Pancreas (tissue), 10 donors: Measurements from ENCODE around the gene CLDN24. TPM values are rescaled to one million over a fixed set of nuclear protein-coding genes. Genes with fewer than 3 reads are reported as not detected.

Source experiments
- ATAC-seq, 4 donors: fragments of 200-7000 bp; cut with Tn5 transposase; one replicate each; pipeline versions ENCODE4 v1.8.0 to v1.9.1; 2020; ENCODE audit warnings: mild to moderate bottlenecking in 4 of 4, moderate library complexity in 4 of 4
- DNase-seq, 6 donors: peaks; one replicate each; pipeline ENCODE4 v3.0.0-alpha.2; 2020
- FAIRE-seq: peaks from 2 replicates; lab custom pipeline; 2012; peaks lifted over from hg19 to GRCh38; lab: Jason Lieb, UNC
- H3K27ac ChIP-seq, 4 donors: fragments of 200-600 bp; sonication (generic); 1 replicate in 3 of 4; 2 replicates in 1 of 4; pipeline versions ENCODE4 v1.5.0 to v1.8.0; 2020
- H3K27me3 ChIP-seq, 4 donors: fragments of 200-600 bp; one replicate each; pipeline ENCODE4 v1.8.0; 2021
- H3K36me3 ChIP-seq, 3 donors: fragments of 200-600 bp; sonication (generic) in 1 of 3; one replicate each; pipeline versions ENCODE4 v1.5.0 to v1.8.0; 2020 to 2021
- H3K4me1 ChIP-seq, 3 donors: fragments of 200-600 bp; one replicate each; pipeline ENCODE4 v1.8.0; 2021
- H3K4me3 ChIP-seq, 4 donors: fragments of 200-600 bp; sonication (generic) in 2 of 4; one replicate each; pipeline versions ENCODE4 v1.5.0 to v1.8.0; 2020 to 2021
- H3K9me3 ChIP-seq, 4 donors: fragments of 200-600 bp; one replicate each; pipeline ENCODE4 v1.8.0; 2021
- WGBS, 2 donors: extraction: QIAGEN DNeasy Blood & Tissue Kit; methylation state at CpG; one replicate each; pipeline ENCODE4 v1.1.7; 2013; 5-methylcytosine and 5-hydroxymethylcytosine counted together
- intact Hi-C, 3 donors: fragments of 100-400 bp; cut with DNase I; formaldehyde crosslinking; loops; one replicate each; pipeline versions ENCODE4 v1.11.1 to v1.14.2; 2022
- polyA plus RNA-seq, 2 donors: library from polyadenylated mRNA; stranded (reverse); fragments of 200-250 nt; gene quantifications; one replicate each; pipeline ENCODE4 v1.2.3, GENCODE V29; 2013
- total RNA-seq, 6 donors: library from RNA; stranded (reverse); fragmentation: NEBNext Ultra II Directional in 4 of 6; extraction: Animal tissue kit (Norgen Biotek cat#: 25700) in 4 of 6; gene quantifications; one replicate each; pipeline versions ENCODE4 v1.2.1 to v1.2.4, GENCODE V29; 2021 to 2023
- TF ChIP-seq, protein P1 (sequence below), 4 donors: fragments of 200-600 bp; sonication (generic) in 3 of 4; IDR thresholded peaks; one replicate each; pipeline versions ENCODE4 v1.5.0 to v1.8.0; 2021; ENCODE audit warnings: antibody characterized with exemption in 4 of 4
- donor health status: healthy with polysubstance abuse.
- donor health status: DM: no; HTN: no; CAD: no; lungs with moderate emphysema.
- donor health status: DM: no; HTN: no; CAD: no.
- donor health status: control.
- donor health status: control.
- donor health status: Bipolar disorder and iron deficiency.
- donor health status: DM: yes; HTN: yes; CAD: no.
- donor health status: DM: no; HTN: no; CAD: no.
- donor health status: DM: no; HTN: no; CAD: no.
- donor health status: DM: yes; HTN: yes; CAD: no.

CLDN24 gene
- total and polyA plus RNA-seq, 8 donors: not detected

DNA sequence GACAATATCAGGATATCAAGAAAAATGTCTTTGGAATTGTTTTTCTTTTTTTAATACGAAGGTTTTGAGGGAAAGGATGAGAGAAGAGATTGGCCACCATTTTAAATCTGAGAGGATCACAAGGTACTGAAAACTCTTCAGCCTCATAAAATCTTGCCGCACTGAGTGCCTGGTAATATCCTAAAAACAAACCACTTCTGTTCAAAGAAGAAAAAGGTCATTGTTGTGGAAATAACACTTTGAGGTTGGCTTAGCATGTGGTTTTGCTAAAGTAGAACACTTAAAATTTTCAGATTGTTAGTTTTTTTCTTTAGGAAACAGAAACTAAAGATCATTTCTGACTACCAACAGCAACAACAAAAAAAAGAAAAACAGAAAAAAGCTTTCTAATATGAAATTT is 1.1 kb downstream of the CLDN24 start:
- H3K4me1 ChIP-seq: no peaks in the 10 kb centered on the region
- H3K4me3 ChIP-seq: no peak overlapping the region
- intact Hi-C loops: no loop called here
- no peak for FAIRE-seq
- WGBS, 2 donors: 80 to 93% methylated on average over 2 of the region's 2 CpGs
- no peak for ATAC-seq
- no peaks in the 10 kb centered on the region for H3K9me3 ChIP-seq
- no peak overlapping the region for H3K27ac ChIP-seq
- DNase-seq: no peak
- TF ChIP-seq, protein P1, sequence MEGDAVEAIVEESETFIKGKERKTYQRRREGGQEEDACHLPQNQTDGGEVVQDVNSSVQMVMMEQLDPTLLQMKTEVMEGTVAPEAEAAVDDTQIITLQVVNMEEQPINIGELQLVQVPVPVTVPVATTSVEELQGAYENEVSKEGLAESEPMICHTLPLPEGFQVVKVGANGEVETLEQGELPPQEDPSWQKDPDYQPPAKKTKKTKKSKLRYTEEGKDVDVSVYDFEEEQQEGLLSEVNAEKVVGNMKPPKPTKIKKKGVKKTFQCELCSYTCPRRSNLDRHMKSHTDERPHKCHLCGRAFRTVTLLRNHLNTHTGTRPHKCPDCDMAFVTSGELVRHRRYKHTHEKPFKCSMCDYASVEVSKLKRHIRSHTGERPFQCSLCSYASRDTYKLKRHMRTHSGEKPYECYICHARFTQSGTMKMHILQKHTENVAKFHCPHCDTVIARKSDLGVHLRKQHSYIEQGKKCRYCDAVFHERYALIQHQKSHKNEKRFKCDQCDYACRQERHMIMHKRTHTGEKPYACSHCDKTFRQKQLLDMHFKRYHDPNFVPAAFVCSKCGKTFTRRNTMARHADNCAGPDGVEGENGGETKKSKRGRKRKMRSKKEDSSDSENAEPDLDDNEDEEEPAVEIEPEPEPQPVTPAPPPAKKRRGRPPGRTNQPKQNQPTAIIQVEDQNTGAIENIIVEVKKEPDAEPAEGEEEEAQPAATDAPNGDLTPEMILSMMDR (IDR thresholded peaks at IDR 0.05): no peak
- H3K36me3 ChIP-seq: no peaks in the 10 kb centered on the region
- H3K27me3 ChIP-seq: no peaks in the 10 kb centered on the region

DNA sequence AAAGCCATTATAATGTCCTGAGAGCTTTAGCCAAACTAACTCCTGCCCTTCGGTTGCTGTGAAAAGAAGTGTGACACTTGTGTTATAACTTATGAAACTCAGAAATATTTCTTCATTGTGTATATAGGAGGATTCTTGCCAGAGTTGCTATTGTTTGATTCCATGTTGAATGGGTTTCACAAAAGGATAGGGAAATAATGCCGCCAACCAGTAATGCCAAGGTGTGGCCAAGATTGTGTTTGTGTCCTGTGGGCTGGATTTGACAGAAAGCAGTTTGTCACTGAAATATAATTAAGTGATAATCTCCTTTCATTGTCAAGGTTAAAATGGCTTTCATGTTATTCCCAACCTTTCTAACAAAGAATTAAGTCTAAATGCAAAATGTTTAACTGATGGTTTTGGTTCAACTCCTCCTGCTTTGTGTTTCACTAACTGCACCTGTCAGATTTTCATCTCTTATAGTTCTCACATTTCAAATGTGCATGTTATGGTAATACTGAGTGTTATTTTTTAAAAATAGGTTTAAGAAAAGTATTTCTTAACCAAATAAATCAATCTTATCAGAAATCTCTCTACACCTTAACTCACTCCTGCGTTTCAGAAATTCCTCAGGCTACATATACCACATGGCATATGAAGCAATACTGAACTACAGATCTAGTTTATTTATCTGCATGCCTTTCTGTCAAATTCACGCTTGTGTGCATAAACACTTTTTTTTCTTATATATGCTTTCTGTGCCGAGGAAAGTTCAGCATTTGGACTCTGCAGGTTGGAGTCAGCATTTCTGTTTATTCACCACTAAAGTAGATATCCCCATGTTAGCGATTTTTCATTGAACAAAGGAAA is 1.8 kb downstream of the CLDN24 start, which contains the start of gene CLDN22:
TSS of gene CLDN22 (minus strand) at position 66 of the 849 bp plus-strand sequence. CDS start at position 8, 58 bp downstream.
- no peak for FAIRE-seq
- H3K4me3 ChIP-seq: no peak within 1 kb of the TSS
- H3K27me3 ChIP-seq: no peaks in the 10 kb centered on the region
- TF ChIP-seq, protein P1 (IDR thresholded peaks at IDR 0.05): no peak
- no peaks in the 10 kb centered on the region for H3K36me3 ChIP-seq
- H3K27ac ChIP-seq: no peak within 1 kb of the TSS
- no peaks in the 10 kb centered on the region for H3K9me3 ChIP-seq
- no peak for DNase-seq
- no peak for ATAC-seq
- no peaks in the 10 kb centered on the region for H3K4me1 ChIP-seq
- 74 to 75% methylated on average over 6 of the region's 6 CpGs for WGBS, 2 donors
- intact Hi-C loops: no loop called here

DNA sequence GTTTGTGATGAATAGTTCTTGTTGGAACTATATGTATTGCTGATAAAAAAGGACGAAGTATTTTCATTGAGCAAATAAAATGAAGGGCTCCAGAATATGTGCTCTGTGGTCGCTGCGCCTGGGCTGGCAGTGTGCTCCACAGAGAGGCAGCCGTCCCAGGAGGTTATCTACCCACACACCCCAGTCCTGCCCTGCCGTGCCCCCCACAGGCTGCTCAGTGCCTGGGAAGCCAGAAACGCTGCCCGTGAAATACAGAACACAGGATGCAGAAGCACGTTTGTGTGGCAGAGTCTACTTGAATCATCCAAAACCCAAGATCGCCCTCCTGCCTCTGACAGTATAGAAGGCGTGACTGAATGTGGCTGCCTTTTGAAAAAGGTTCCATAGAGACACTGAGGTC is 3.6 kb downstream of the CLDN24 start:
- Histone ChIP-seq H3K4me1 (no peaks in the 10 kb centered on the region), H3K4me3 (no peak overlapping the region), H3K27me3 (no peaks in the 10 kb centered on the region), H3K27ac (no peak overlapping the region), H3K36me3 (peaks cover 0 to 13% (median 0%) of the 10 kb centered on the region in 3 donors), H3K9me3 (no peaks in the 10 kb centered on the region)
- DNase-seq (no peak), ATAC-seq (peak in 1 of 4 donors; percentile 40), FAIRE-seq (no peak)
- intact Hi-C loops: no loop called here
- 69 to 70% methylated on average over 10 of the region's 10 CpGs for WGBS, 2 donors
- TF ChIP-seq, protein P1 (IDR thresholded peaks at IDR 0.05): no peak

DNA sequence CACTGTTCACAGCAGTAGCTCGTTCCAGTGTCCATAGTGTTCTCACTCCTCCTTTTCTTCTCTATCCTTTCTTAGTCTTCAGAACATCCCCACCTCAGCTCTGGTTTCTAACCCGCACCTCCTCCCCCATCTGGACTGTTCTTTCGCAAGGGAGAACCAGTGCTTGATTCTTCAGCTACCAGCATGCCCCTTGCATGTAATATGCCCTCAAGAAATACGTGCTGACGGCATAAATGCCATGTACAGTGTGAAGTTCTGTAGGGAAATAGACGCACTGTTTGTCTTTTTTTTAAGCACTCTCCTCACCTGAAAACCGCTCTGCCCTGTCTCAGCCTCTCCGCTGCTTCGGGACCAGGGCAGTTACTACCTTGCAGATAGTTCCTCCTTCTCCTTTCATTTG is 7.4 kb downstream of the CLDN24 start:
- no peak for FAIRE-seq
- intact Hi-C loops: no loop called here
- WGBS, 2 donors: 88 to 96% methylated on average over 9 of the region's 9 CpGs

More for the DNA sequence above, 7.4 kb downstream of the CLDN24 start:
- H3K27me3 ChIP-seq: no peaks in the 10 kb centered on the region
- no peaks in the 10 kb centered on the region for H3K4me1 ChIP-seq
- TF ChIP-seq, protein P1 (IDR thresholded peaks at IDR 0.05): no peak
- no peaks in the 10 kb centered on the region for H3K9me3 ChIP-seq
- no peak for DNase-seq
- peaks cover 0 to 26% (median 0%) of the 10 kb centered on the region in 3 donors for H3K36me3 ChIP-seq
- no peak overlapping the region for H3K27ac ChIP-seq
- no peak overlapping the region for H3K4me3 ChIP-seq
- no peak for ATAC-seq
